Stimulated activated CD8-positive, alpha-beta memory T cell treated with anti-CD3 and anti-CD28 coated beads, Interleukin-2, amount 100 ng/mL, for 48 hours (primary cell): ENCODE results near the gene TCOF1.

Experiments
- DNase-seq, 2 donors: peaks; one replicate each; pipeline ENCODE4 v3.0.0-alpha.2; 2020; ENCODE audit warnings: low read depth in 2 of 2

TCOF1 gene

DNA sequence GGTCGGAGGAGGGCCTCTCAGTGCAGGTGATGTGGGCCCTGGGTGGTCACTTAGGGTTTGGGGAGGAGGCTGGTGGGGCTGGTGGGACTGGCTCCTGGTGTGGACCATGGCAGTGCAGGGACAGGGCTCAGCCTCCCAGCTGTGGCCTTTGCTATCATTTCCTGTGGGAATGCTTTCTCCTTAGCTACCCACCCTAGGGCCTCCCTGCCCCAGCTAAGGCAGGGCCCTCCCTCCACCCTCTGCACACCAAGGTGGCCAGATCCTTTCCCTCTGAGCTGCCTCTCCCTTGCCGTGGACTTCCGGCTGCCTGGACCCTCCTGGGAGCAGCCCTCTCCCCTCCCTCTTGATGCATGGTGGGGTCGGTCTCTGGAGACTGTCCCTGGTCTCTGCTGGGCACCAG, 32.1 kb upstream of the TCOF1 start:
- DNase-seq, result no peak

DNA sequence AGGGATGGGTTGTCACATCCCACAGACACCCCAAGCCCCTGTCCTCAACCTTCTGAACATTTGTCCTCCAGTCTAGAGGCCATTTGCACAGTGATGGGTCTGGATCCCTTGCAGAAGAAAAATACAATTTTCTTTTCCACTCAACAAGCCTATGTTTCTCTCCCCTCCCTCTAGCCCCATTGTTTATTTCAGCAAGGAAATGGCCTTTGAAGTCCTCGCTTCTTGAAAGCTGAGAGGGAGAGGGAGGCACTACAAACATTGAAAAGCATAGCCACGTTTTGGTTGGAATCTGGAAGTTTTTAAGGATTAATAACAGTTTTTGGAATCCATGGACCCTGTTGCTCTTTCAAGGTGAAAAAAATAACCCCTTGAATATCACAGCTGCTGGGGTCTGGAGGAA, 30.8 kb upstream of the TCOF1 start:
- no peak for DNase-seq

DNA sequence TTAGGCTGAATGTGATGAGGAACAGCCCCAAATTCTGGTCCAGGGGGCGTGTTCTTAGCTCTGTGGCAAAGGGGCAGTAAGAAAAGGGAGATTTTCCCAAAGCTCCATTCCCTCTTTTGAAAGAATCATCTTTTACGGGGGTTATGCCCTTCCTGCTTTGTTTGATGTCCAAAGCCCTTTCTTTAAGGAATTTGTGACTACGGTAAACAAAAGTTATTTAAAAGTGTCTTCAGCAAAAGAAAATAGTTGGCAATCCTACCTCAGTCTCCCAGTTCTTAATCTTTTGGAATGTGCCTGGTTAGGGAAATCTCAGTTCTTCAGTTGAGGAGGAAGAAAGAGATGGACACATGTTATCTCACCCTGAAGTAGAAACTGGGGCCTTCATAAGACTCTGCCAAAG, 30.4 kb upstream of the TCOF1 start:
- DNase-seq, result no peak

DNA sequence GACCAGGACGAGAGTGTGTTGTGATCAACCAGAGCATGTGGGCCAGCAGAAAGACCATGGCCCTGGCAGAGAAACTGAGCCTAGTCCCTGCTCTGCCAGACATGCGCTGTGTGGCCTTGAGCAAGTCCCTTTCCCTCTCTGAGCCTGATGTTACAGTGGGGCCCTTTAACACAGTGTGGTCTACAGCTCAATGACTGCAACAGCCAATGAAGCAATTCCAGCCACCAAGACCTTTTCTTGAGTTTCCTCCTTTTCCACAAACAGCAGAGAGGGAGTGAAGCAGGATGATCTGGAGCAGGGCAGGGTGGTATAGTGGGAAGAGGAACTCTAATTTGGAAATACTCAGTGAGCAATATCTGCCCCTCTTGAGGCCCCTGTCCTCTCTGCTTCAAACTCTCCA, 29.0 kb upstream of the TCOF1 start:
- DNase-seq, result no peak

DNA sequence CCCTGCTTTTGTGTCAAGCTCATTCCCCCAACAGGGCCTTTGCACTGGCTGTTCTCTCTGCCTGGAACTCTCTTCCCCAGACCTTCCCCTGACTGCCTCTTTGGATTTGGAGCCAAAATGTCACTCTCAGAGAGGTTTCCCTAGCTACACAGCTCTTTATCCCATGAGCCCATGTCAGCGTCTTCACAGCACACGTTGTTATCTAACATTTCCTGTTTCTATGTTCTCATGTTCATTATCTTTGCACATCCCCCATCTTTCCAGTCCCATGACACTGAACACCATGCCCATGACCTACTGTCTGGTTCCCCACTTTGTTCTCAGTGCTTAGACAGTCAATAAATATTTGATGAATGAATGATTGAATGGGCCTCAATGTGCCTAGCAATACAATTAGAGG, 28.5 kb upstream of the TCOF1 start:
- no peak for DNase-seq

DNA sequence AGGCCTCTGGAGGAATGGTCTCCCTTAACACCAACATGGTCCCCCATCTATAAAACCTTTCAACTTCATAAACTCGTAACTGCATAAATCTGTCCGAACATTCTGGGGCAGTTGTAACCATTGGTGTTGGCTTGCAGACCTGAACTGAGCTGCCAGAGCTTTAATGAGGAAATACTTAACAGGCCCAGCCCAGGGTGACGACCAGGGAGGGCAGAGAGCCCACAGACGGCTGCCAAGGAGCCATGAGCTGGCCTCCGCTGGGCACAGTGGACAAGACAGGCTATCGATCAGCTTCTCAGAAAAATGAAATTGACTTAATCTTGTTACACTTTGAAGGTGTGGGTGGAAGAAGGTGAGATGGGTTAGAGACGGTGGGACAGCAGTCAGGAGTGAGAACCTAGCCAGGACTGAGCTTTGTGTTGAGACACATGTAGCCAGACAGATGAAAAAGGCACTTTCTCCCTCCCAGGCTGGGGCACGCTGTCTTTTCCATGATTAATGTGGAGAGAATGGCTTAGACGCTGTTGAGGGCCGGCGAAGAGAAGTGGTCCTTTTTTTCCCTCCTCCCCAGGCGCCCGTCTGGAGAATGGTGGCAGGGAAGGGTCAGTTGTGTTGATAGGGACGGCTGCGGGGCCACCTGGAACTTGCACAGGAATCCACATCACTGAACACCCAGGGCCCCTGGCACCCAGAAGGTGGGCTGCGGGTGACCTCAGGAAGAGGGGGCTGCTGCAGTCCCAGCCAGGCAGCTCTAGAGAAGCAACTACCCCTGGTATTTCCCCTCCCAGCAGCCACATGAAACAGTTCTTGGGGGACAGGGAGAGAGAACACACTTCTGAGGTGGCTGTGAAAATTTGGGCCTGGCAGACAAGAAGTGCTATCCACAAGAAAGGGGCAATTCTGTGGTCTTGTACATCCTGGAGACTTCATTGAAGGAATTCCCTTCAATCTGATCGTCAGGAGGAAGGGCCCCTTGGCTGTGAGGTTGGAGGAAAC, 27.3 kb upstream of the TCOF1 start:
- no peak for DNase-seq

DNA sequence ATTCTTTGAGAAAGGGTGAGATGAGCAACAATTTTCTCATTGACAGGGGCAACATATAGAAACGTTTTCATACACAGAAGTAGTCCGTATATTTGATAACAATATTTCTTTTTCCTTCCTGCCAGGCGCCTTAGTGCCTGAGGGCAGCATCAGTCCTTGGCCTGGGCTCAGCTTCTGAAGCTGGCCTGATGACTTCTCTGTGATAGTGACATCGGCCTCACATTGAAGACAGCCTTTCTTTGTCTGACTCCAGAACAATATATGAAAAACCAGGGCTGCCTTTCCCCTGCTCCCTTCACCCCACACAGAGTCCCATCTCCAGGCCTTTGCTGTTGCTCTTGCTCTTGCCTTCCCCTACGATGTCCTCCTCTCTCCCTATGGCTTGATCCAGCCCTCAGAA, 24.1 kb upstream of the TCOF1 start:
- DNase-seq, result no peak

DNA sequence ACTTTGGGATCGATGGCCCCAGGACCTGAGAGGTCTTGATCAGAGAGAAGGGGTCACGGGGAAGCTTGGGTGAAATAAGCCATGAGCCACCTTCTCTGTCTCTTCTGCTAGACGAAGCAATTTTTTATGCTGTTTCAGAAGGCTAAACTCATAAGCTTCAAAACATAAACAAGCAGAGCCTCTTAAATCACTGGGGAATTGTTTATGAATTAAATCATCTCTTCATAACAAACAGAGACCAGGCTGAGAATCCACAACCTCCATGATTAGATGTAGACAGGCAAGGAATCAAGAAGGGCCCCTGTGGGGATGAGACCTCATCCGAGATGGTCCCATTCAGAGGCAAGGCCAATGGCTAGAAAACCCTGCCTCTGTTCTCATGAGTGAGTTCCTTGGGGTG, 21.7 kb upstream of the TCOF1 start:
- DNase-seq, result no peak

DNA sequence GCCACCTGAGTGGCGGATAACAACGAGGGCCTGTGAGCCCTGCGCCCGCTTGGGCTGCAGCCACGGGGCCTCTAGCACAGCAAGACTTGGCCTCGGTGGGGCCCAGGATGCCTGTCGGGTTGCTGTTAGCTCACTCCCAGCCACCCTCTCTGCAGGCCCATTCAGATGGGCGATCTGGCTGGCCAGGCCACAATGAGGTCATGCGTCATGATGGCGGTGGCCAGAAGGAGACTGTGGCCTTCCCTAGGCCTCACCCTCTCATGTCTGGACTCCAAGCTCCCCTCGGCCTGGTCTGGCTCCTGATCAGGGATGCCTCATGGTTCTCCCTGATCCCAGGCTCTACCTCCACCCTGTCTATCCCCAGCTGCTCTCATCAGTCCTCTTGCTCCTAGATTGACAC, 19.0 kb upstream of the TCOF1 start:
- no peak for DNase-seq

DNA sequence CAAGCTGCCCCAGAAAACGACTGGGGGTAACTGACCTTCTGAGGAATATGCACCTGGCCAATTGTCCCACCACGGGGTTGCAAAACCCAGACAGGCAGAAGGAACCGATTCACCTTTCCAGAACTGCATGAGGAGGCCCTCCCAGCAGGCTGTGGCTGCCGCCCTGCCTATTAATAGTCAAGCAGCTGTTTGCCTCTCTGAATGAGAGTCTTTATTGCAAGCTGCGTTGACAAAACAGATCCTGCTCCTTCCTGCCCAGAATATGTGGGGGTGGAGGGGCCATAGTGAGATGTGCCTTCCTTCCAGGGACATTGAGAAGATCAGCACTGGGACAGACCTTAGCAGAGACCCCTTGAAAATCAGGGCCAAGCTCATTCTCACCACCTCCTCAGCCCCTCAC, 18.3 kb upstream of the TCOF1 start:
- DNase-seq, result no peak

DNA sequence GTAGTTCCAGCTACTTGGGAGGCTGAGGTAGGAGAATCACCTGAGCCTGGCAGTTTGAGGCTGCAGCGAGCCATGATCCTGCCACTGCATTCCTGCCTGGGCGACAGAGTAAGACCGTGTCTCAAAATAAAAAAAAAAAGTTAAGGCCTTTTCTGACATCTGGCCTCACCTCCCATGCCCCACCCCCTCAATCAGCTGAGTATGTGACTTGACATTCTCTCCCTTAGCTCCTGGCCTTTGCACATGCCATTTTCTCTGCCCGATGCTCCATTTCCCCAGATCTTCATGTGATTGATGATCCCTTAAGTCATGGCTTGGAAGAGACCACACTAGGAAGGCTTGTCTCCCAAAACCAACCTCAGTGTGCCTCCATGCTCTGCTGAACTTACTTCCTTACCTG, 17.7 kb upstream of the TCOF1 start:
- DNase-seq, result no peak

DNA sequence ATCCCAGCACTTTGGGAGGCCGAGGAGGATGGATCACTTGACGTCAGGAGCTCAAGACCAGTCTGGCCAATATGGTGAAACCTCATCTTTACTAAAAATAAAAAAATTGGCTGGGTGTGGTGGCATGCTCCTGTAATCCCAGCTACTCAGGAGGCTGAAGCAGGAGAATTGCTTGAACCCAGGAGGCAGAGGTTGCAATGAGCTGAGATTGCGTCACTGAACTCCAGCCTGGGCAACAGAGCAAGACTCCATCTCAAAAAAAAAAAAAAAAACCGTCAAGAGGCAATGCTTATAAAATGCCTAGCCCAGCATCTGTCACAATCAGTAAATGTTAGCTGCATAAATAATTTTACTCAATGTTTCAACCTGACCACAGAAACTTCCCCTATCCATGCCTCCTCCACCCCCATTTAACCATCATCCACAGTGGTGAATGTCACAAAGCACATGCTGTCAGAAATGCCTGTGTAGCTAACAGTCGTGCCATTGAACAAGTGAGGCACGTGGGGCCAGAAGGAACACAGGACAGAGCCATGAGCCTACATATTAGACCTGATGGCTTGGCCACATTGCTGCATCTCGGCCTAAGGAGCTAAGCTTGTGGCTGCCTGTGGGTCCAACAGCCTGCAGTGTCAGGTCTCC, 16.8 kb upstream of the TCOF1 start:
- no peak for DNase-seq

DNA sequence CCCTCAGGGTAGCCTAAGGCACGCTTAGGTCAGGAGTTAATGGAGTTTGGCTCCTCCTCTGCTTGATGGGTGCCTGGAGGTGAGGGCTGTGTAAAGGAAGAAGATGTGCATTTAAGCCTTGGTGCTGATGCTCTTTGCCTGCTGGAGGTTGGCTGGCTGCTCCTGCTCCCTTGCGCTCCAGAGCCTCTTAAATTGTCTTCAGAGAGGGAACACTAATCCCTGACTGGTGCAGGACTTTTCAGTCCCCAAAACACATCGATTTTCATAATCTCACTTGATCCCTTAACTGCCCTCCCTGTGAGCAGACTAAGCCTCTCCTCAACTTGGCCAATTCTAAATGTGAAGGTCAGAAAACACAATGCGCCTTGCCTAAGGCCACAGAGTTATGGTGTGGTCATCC, 16.2 kb upstream of the TCOF1 start:
- DNase-seq, result no peak

DNA sequence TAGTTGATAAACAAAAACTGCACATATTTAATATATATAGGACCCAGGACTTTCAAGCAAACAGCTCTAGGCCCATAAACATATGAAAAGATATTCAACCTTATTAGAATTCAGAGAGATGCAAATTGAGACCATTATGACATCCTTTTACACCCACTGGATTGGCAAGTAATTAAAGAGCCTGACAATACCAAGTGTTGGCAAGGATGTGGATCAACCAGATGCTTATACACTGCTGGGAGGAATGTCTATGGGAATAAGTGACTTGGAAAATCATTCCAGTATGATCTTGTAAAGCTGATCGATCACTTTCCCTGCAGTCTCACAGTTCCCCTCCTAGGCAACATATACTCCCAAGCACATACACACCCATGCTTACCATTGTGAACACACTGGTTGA, 15.5 kb upstream of the TCOF1 start:
- DNase-seq, result no peak

DNA sequence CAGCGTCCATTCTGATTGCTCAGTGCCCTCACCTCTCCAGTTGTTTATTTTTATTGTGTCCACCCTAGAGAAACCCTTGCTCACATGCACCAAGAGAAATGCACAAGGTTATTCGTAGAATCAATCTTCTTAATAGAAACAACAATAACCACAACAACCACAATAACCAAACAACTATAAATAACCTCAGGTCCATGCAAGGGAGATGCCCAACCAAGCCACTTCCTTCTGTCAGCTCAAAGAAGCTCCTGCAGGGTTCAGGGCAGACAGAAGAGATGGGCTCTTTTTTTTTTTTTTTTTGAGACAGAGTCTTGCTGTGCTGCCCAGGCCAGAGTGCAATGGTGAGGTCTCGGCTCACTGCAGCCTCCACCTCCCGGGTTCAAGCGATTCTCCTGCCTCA, 14.9 kb upstream of the TCOF1 start:
- no peak for DNase-seq

DNA sequence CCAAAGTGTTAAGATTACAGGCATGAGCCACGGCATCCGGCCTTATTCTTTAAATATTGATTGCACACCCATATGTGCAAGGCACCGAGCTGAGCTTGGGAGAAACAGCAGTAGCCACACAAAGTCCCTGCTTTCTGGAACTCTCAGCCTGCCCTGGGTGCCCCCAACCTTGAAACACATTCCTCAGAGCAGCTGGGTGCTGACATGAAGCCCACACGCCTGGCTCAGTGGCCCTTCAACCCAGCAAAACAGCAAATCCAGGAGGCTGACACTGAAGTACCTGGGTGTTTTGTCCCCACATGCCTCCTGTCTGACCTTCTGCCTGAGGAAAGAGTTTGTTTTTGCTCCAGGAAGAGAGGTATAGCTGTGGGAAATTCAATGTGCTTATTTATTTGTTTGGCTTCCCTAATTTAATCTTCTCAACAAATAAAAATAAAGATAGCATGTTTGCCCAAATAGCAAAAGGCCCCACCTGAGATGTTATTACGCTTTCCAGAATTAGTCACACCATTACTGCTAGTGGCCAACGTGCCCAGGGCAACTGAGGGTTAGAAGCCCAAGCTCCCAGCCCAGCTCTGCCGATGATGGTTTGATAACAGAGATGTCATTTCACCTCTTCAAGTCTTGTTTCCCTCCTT, 13.4 kb upstream of the TCOF1 start:
- no peak for DNase-seq

DNA sequence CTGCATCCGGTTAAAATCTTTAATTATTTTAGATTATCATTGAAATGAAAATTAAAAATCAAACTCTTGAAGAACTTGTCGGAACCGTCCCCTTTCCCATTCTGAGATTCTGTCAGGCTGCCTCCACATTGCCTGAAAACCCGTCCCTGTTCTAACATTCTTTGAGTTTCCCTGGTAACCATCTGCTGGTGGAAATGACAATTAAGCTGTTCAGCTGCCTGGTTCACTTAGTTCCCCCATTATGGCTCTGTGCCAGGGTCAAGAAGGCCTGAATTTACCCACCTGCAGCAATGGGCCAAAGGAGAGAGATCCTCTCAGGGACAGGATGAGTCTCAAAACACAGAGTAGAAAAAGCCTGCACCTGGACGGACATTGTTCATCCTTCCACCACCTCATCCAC, 11.8 kb upstream of the TCOF1 start:
- DNase-seq, result no peak

DNA sequence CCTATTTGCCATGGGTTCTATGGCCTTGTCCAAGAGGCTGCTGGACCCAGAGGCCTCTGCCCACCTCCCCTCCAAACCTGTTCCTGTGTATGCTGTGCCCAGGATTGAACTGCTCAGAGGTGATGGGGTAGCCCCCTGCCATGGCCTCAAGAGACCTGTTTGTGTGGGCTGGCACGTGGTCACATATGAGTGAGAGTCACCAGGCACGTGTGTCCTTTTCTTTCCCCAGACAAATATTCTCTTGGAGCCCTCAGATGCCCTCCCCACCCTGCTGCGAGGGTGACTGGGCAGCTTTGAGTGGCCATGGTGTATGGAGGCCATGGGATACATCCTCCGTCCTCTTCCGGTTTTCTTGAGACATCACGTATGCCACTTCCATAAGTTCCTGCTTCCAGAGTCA, 10.9 kb upstream of the TCOF1 start:
- DNase-seq, result no peak

DNA sequence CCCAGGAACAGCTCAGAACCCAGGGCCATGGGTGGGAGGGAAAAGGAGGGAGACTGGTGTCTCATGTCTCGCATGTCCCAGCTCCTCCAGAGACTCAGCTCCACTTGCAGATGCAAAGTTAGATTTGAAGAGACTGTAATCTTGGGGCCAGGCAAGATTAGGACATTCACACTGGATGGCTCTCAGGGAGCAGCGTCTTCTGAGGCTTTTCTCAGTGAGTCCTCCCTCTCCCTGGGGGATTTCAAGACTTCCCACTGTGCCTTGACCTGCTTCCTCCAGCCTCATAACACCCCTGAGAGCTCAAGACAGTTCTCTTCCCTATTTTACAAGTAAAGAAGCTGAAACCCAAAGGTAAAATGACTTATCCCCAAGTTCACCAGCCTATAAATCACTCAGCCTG, 10.5 kb upstream of the TCOF1 start:
- DNase-seq, result no peak

DNA sequence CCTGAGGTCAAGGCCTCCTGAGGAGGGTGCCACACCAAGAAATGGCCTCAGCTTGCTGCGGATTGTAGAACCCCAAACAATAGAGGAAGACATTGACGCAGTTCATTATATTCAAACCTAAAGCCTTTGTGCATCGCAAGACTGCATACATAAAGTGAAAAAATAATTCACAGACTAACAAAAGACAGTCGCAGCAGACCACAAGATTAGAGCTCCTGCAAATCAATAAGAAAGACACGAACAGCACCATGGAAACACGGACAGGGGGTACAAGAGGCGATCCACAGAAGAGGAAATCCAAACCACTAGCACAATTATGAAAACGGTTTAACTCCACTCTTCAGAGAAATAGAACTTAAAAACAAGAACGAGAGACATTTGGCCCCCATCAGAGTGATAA, 10.0 kb upstream of the TCOF1 start:
- no peak for DNase-seq

DNA sequence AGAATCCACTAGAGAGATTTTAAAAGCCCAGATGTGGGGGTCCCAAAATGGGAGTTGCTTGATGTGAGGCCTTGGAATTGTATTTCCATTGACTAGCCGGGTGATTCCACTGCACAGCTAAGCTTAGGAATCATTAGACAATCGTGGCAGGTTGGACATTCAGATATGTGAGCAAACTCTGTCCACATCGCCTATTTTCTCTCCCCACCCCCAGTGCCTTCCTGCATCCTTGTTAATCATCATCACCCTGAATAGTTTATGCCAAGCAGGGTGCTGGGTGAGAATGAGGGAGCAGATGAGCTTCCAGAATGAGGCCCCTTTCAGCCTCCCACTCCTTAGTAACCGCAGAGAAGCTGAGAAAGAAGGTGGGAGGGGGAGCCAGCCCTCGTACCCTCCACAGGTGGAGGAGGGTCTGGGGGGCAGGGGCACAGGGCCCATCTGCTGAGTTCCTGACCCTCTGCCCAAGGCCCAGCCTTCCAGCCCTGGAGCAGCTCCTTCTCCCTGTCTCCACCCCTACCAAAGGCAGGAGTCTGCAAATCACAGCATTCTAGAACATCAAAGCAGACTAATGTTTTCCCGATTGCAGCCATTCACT, 7.7 kb upstream of the TCOF1 start:
- DNase-seq, result no peak

DNA sequence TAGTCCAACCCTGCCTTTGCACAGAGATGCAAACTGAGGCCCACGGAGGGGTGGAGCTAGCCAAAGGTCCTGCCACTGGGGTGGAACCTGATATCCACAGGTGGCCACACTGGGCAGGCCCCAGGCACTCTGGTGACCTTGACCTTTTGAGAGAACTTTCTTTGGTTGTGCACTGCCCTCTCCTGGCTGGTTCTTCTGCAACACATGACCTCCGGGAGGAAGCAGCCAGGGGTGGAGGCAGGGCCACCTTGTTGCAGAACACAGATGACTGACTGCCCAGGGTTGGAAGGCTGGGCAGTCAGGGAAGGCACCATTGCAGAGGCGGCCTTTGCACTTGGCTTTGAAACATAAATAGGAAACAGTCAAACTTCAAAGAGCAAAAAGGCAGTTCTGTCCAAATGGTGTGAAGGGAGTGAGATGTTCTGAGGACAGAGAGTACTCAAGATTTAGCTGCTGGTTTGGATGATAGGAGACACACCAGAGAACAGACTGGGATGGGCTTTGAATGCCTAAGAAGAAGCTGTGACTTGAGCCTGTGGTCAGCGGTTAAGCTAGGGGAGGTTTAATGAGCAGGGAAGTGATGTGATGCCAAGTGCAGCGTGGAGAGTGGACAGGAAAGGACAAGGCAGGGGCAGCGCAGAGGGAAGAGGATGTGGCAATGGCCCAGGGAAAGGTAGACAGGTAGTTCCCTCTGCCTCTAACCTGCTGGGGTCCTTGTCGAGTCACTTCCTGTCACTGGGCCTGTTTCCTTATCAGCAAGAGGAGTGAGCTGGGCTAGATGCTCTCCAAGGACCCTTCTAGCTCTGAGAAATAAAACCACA, 6.8 kb upstream of the TCOF1 start:
- peak; percentile 13 to 37 for DNase-seq
